Measurements from ENCODE around the gene IFIT5. TPM values are rescaled to one million over a fixed set of nuclear protein-coding genes. Genes with fewer than 3 reads are reported as not detected.
A peak's percentile ranks its signal among the peaks of the same experiment; 100 is the strongest.
"Not testable (repeated sequence)": the region's sequence is repeated elsewhere in the genome, so short reads cannot be mapped to it uniquely, and the experiment has no call there.

IFIT5 gene
- total RNA-seq, 2 experiments from 2014 or later, result 7.0 to 7.2 TPM

DNA sequence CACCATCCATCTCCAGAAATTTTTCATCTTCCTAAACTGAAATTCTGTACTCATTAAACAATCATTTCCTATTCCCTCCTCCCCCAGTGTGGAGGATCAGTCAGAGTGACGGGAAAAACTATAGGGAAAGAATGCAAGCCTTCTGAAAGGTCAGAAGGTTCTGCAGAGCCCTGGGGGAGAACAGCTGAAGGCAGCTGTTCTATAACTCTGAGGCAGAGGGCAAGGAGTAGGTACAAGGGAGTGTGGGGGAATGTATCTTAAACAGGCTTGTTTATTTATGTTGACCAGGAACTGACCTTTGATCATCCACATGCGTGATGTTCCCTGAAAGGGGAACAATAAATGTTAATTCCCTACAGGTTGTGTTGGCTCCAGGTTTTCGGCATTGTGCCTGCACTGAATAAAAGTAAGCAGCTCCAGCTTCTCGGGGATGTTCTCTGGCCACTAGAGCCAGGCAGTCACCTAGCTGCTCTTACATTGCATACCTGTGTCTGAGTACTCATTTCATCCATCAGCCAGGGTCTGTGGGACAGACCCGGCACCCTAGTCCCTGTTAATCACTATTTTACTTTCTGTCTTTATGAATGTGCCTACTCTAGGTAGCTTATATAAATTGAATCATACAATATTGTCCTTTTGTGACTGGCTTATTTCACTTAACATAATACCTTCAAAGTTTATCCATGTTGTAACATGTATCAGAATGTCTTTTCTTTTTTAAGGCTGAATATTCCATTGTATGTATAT is 16.2 kb upstream of the IFIT5 start:
- CTCF ChIA-PET, result interaction anchor here (0.8 kb wide), 1 partner anchor 266 kb away, joined by 4 read pairs; no protein-coding TSS in a partner anchor
- Mint-ChIP-seq H3K27me3 (ENCODE audit: low read depth) (no peaks in the 10 kb centered on the region), H3K4me1 (ENCODE audit: low read depth) (peaks cover 24% of the 10 kb centered on the region), H3K4me3 (no peak overlapping the region), H3K27ac (no peak overlapping the region), H3K36me3 (ENCODE audit: low read depth) (no peaks in the 10 kb centered on the region), H3K9me3 (no peaks in the 10 kb centered on the region)
- intact Hi-C loops (cut with micrococcal nuclease), result no loop called here
- no peak for DNase-seq

DNA sequence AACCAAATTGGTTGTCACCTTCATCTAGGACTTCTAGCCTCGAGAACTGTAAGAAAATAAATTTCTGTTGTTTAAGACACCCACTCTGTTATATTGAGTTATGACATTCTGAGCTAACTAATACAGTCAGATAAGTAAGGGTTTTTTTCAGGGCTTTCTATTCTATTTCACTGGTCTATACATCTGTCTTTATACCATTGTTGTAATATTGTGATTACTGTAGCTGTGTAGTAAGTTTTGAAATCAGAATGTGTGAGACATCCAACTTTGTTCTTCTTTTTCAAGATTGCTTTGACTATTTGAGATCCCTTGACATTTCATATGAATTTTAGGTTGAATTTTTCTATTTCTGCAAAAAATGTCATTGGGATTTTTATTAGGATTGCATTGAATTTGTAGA is 14.4 kb upstream of the IFIT5 start:
- Mint-ChIP-seq H3K9me3 (no peaks in the 10 kb centered on the region), H3K4me1 (ENCODE audit: low read depth) (peaks cover 12% of the 10 kb centered on the region), H3K4me3 (no peak overlapping the region), H3K27me3 (ENCODE audit: low read depth) (no peaks in the 10 kb centered on the region), H3K27ac (no peak overlapping the region), H3K36me3 (ENCODE audit: low read depth) (peaks cover 5% of the 10 kb centered on the region)
- intact Hi-C loops (cut with micrococcal nuclease), result no loop called here
- DNase-seq, result no peak
- CTCF ChIA-PET, result interaction anchor here (0.8 to 1.6 kb wide), 3 partner anchors 10 to 138 kb away, joined by 3 to 5 read pairs (median 4); partner anchors contain the start of gene IFIT5

- H3K4me1 Mint-ChIP-seq (ENCODE audit: low read depth), result peaks cover 4% of the 10 kb centered on the region
These were observed 11.3 kb upstream of the IFIT5 start for GRCh38 chr10:89403043-89403442.

GRCh38 chr10:89404104-89405047 is 10.0 kb upstream of the IFIT5 start:
- H3K36me3 Mint-ChIP-seq (ENCODE audit: low read depth), result peaks cover 7% of the 10 kb centered on the region

More at GRCh38 chr10:89403043-89403442, 11.3 kb upstream of the IFIT5 start:
- no peak overlapping the region for H3K4me3 Mint-ChIP-seq
- DNase-seq, result no peak
- H3K27ac Mint-ChIP-seq, result no peak overlapping the region
- peaks cover 7% of the 10 kb centered on the region for H3K36me3 Mint-ChIP-seq (ENCODE audit: low read depth)
- intact Hi-C loops (cut with micrococcal nuclease), result no loop called here
- H3K9me3 Mint-ChIP-seq, result peaks cover 2% of the 10 kb centered on the region
- H3K27me3 Mint-ChIP-seq (ENCODE audit: low read depth), result no peaks in the 10 kb centered on the region
- CTCF ChIA-PET, result interaction anchor here (1.0 kb wide), 3 partner anchors 10 to 146 kb away, joined by 3 to 4 read pairs (median 3); partner anchors contain the start of gene IFIT5

GRCh38 chr10:89406178-89406577 is 8.2 kb upstream of the IFIT5 start:
- CTCF ChIA-PET; DNase-seq; H3K4me1 Mint-ChIP-seq (ENCODE audit: low read depth); H3K9me3 Mint-ChIP-seq; H3K36me3 Mint-ChIP-seq (ENCODE audit: low read depth); H3K4me3 Mint-ChIP-seq; intact Hi-C loops (cut with micrococcal nuclease); H3K27ac Mint-ChIP-seq; H3K27me3 Mint-ChIP-seq (ENCODE audit: low read depth): not testable (repeated sequence)

More at GRCh38 chr10:89404104-89405047, 10.0 kb upstream of the IFIT5 start:
- H3K9me3 Mint-ChIP-seq, result peaks cover 2% of the 10 kb centered on the region
- H3K27me3 Mint-ChIP-seq (ENCODE audit: low read depth), result no peaks in the 10 kb centered on the region
- peaks cover 4% of the 10 kb centered on the region for H3K4me1 Mint-ChIP-seq (ENCODE audit: low read depth)
- intact Hi-C loops (cut with micrococcal nuclease), result no loop called here
- CTCF ChIA-PET, result interaction anchor here (1.0 kb wide), 1 partner anchor 9 kb away, joined by 3 read pairs; no protein-coding TSS in a partner anchor
- DNase-seq, result no peak
- no peak overlapping the region for H3K4me3 Mint-ChIP-seq
- no peak overlapping the region for H3K27ac Mint-ChIP-seq

- DNase-seq; H3K4me3 Mint-ChIP-seq; intact Hi-C loops (cut with micrococcal nuclease); H3K27me3 Mint-ChIP-seq (ENCODE audit: low read depth); H3K9me3 Mint-ChIP-seq; H3K27ac Mint-ChIP-seq: not testable (repeated sequence)
- CTCF ChIA-PET, result interaction anchor here (1.2 kb wide), 1 partner anchor 15 kb away, joined by 5 read pairs; the partner anchor contains the start of gene IFIT1
- Mint-ChIP-seq H3K4me1 (ENCODE audit: low read depth) (peaks cover 14% of the 10 kb centered on the region), H3K36me3 (ENCODE audit: low read depth) (peaks cover 12% of the 10 kb centered on the region)
These were observed 6.6 kb upstream of the IFIT5 start for GRCh38 chr10:89407792-89408191.

- H3K4me3 Mint-ChIP-seq; H3K36me3 Mint-ChIP-seq (ENCODE audit: low read depth); intact Hi-C loops (cut with micrococcal nuclease); H3K27me3 Mint-ChIP-seq (ENCODE audit: low read depth); H3K27ac Mint-ChIP-seq; H3K9me3 Mint-ChIP-seq; DNase-seq: not testable (repeated sequence)
- CTCF ChIA-PET, result interaction anchor here (0.8 kb wide), 1 partner anchor 14 kb away, joined by 3 read pairs; no protein-coding TSS in a partner anchor
- H3K4me1 Mint-ChIP-seq (ENCODE audit: low read depth), result peaks cover 21% of the 10 kb centered on the region
These were observed 5.1 kb upstream of the IFIT5 start for GRCh38 chr10:89409282-89409681.

GRCh38 chr10:89410551-89410950 is 3.8 kb upstream of the IFIT5 start:
- CTCF ChIA-PET; H3K27ac Mint-ChIP-seq; H3K4me3 Mint-ChIP-seq; H3K9me3 Mint-ChIP-seq; H3K27me3 Mint-ChIP-seq (ENCODE audit: low read depth): not testable (repeated sequence)
- intact Hi-C loops (cut with micrococcal nuclease), result loop anchor here (5.0 to 10.0 kb wide), 4 partner anchors 452 to 1794 kb away; partner anchors contain the start of gene STAMBPL1
- DNase-seq, result peak; percentile 32
- Mint-ChIP-seq H3K36me3 (ENCODE audit: low read depth) (peaks cover 13% of the 10 kb centered on the region), H3K4me1 (ENCODE audit: low read depth) (peaks cover 23% of the 10 kb centered on the region)

DNA sequence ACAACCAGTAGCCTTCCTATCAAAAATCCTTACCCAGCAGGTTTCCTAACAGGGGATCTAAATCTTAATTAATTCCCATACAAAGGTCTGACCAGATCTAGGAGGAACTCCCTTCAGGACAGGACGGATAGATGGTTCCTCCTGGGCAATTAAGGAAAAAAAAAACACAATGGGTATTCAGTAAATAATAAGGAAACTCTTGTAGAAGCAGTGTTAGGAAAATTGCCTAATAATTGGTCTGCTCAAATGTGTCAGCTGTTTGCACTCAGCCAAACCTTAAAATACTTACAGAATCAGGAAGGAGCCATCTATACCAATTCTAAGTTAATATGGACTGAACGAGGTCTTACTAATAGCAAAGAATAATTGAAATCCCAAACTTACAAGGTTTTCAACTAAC is 3.2 kb upstream of the IFIT5 start:
- H3K27me3 Mint-ChIP-seq (ENCODE audit: low read depth); H3K4me3 Mint-ChIP-seq; H3K27ac Mint-ChIP-seq; DNase-seq; H3K9me3 Mint-ChIP-seq: not testable (repeated sequence)
- CTCF ChIA-PET, result interaction anchor here (0.9 kb wide), 1 partner anchor 43 kb away, joined by 6 read pairs; no protein-coding TSS in a partner anchor
- intact Hi-C loops (cut with micrococcal nuclease), result loop anchor here (5.0 to 10.0 kb wide), 4 partner anchors 451 to 1794 kb away; partner anchors contain the start of gene STAMBPL1
- Mint-ChIP-seq H3K36me3 (ENCODE audit: low read depth) (peaks cover 16% of the 10 kb centered on the region), H3K4me1 (ENCODE audit: low read depth) (peaks cover 27% of the 10 kb centered on the region)

DNA sequence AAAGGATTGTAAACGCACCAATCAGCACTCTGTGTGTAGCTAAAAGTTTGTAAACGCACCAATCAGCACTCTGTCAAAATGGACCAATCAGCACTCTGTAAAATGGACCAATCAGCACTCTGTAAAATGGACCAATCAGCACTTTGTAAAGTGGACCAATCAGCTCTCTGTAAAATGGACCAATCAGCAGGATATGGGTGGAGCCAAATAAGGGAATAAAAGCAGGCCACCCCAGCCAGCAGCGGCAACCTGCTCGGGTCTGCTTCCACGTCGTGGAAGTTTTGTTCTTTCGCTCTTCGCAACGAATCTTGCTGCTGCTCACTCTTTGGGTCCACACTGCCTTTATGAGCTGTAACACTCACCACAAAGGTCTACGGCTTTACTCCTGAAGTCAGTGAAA is 2.1 kb upstream of the IFIT5 start:
- not testable (repeated sequence) for H3K27me3 Mint-ChIP-seq (ENCODE audit: low read depth); H3K9me3 Mint-ChIP-seq
- Mint-ChIP-seq H3K4me3 (peak overlapping the region; percentile 52), H3K27ac (peak overlapping the region; percentile 6), H3K4me1 (ENCODE audit: low read depth) (peaks cover 34% of the 10 kb centered on the region), H3K36me3 (ENCODE audit: low read depth) (peaks cover 14% of the 10 kb centered on the region)
- intact Hi-C loops (cut with micrococcal nuclease), result loop anchor here (5.0 to 10.0 kb wide), 4 partner anchors 450 to 1793 kb away; partner anchors contain the start of gene STAMBPL1
- CTCF ChIA-PET, result interaction anchor here (0.9 to 1.4 kb wide), 3 partner anchors 11 to 44 kb away, joined by 3 to 6 read pairs (median 3); partner anchors contain the start of gene IFIT1
- peak; percentile 49 for DNase-seq

GRCh38 chr10:89413398-89413912 is 913 bp upstream of the IFIT5 start:
- no peak for DNase-seq
- Mint-ChIP-seq H3K27me3 (ENCODE audit: low read depth) (no peaks in the 10 kb centered on the region), H3K27ac (peak overlapping the region; percentile 82), H3K36me3 (ENCODE audit: low read depth) (peaks cover 22% of the 10 kb centered on the region), H3K4me3 (peak overlapping the region; percentile 85), H3K4me1 (ENCODE audit: low read depth) (peaks cover 45% of the 10 kb centered on the region), H3K9me3 (peaks cover 4% of the 10 kb centered on the region)
- intact Hi-C loops (cut with micrococcal nuclease), result loop anchor here (5.0 to 10.0 kb wide), 4 partner anchors 449 to 1791 kb away; partner anchors contain the start of gene STAMBPL1
- CTCF ChIA-PET, result interaction anchor here (0.8 to 1.2 kb wide), 7 partner anchors 10 to 165 kb away, joined by 3 to 5 read pairs (median 3); partner anchors contain the start of gene IFIT1
